ENCODE data around the gene STK32A. TPM values are rescaled to one million over a fixed set of nuclear protein-coding genes. Genes with fewer than 3 reads are reported as not detected.

STK32A gene
- polyA plus RNA-seq, 1 donor (not counting 4 experiments of a cell fraction or from before 2014, with no cell fraction given), result 0.01 TPM

- dilution Hi-C loops (cut with MboI; ENCODE audit: extremely low pct_ligation_motif_present, low sequenced_read_pairs), result no loop called here
- Histone ChIP-seq H3K27ac (ENCODE audit: control insufficient read depth, insufficient read depth, low read length) (no peak overlapping the region), H3K4me2 (ENCODE audit: control insufficient read depth, extremely low read depth, insufficient read depth, low read depth, low read length) (no peak overlapping the region), H3K27me3 (ENCODE audit: control insufficient read depth, extremely low read depth, insufficient read depth, low read length) (no peaks in the 10 kb centered on the region), H3K9me1 (ENCODE audit: control insufficient read depth, extremely low read depth, insufficient read depth, low read length) (no peaks in the 10 kb centered on the region), H4K20me1 (ENCODE audit: control insufficient read depth, extremely low read depth, insufficient read depth, low read length) (no peaks in the 10 kb centered on the region), H3K9ac (ENCODE audit: control insufficient read depth, extremely low read depth, insufficient read depth, low read length) (no peak overlapping the region), H2AFZ (ENCODE audit: control insufficient read depth, low read length) (no peak overlapping the region), H3K4me1 (ENCODE audit: control insufficient read depth, extremely low read depth, insufficient read depth, low read length) (no peaks in the 10 kb centered on the region), H3K79me2 (ENCODE audit: control insufficient read depth, insufficient read depth, low read length) (no peaks in the 10 kb centered on the region), H3K4me3 (ENCODE audit: control insufficient read depth in 2 of 3, extremely low read depth in 1 of 3, insufficient read depth in 2 of 3, low read depth in 1 of 3, low read length in 3 of 3) (no peak overlapping the region), H3K36me3 (ENCODE audit: control insufficient read depth in 2 of 2, extremely low read depth in 1 of 2, insufficient read depth in 2 of 2, low read length in 2 of 2) (no peaks in the 10 kb centered on the region), H3K9me3 (ENCODE audit: control insufficient read depth, low read depth, low read length) (no peaks in the 10 kb centered on the region)
- FAIRE-seq (no peak), DNase-seq (ENCODE audit: low read depth, low spot score) (no peak)
- TF ChIP-seq, protein P1, sequence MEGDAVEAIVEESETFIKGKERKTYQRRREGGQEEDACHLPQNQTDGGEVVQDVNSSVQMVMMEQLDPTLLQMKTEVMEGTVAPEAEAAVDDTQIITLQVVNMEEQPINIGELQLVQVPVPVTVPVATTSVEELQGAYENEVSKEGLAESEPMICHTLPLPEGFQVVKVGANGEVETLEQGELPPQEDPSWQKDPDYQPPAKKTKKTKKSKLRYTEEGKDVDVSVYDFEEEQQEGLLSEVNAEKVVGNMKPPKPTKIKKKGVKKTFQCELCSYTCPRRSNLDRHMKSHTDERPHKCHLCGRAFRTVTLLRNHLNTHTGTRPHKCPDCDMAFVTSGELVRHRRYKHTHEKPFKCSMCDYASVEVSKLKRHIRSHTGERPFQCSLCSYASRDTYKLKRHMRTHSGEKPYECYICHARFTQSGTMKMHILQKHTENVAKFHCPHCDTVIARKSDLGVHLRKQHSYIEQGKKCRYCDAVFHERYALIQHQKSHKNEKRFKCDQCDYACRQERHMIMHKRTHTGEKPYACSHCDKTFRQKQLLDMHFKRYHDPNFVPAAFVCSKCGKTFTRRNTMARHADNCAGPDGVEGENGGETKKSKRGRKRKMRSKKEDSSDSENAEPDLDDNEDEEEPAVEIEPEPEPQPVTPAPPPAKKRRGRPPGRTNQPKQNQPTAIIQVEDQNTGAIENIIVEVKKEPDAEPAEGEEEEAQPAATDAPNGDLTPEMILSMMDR (optimal IDR thresholded peaks at IDR 0.05 in 1 of 3, IDR thresholded peaks at IDR 0.05 in 1 of 3, conservative IDR thresholded peaks at IDR 0.05 in 1 of 3; ENCODE audit: extremely low read depth in 1 of 3, insufficient read depth in 2 of 3, low read length in 3 of 3), result peak in 2 of 3 experiments; percentile 19 to 32
- TF ChIP-seq EZH2 (IDR thresholded peaks at IDR 0.05; ENCODE audit: low read length), result no peak
Observed at GRCh38 chr5:147369742-147370374, 135.0 kb downstream of the STK32A start.

DNA sequence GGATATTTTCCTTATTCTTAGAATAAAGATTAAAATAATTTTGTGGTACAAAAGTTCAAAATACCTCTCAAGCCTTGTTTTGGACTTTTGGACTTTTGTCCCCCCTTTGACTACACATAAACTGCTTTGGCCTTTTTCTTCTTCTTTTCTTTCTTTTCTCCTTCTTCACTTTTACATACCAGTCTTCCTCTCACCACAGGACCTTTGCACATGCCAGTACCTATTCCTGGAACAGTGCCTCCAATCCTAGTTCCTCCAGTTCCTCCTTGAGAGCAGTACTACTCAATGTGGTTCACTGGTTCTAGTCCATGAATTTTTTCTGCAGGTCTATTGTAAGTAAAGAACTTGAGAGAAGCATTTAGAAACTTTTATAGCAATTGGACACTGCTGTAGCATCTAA lies 136.5 kb downstream of the STK32A start:
- H3K36me3 ChIP-seq (ENCODE audit: control insufficient read depth in 2 of 2, extremely low read depth in 1 of 2, insufficient read depth in 2 of 2, low read length in 2 of 2), result no peaks in the 10 kb centered on the region
- H2AFZ ChIP-seq (ENCODE audit: control insufficient read depth, low read length), result no peak overlapping the region
- FAIRE-seq, result no peak
- H3K79me2 ChIP-seq (ENCODE audit: control insufficient read depth, insufficient read depth, low read length), result no peaks in the 10 kb centered on the region
- no peak overlapping the region for H3K4me2 ChIP-seq (ENCODE audit: control insufficient read depth, extremely low read depth, insufficient read depth, low read depth, low read length)
- H3K27ac ChIP-seq (ENCODE audit: control insufficient read depth, insufficient read depth, low read length), result no peak overlapping the region
- no peaks in the 10 kb centered on the region for H4K20me1 ChIP-seq (ENCODE audit: control insufficient read depth, extremely low read depth, insufficient read depth, low read length)
- TF ChIP-seq, protein P1 (optimal IDR thresholded peaks at IDR 0.05 in 1 of 3, IDR thresholded peaks at IDR 0.05 in 1 of 3, conservative IDR thresholded peaks at IDR 0.05 in 1 of 3; ENCODE audit: extremely low read depth in 1 of 3, insufficient read depth in 2 of 3, low read length in 3 of 3), result no peak
- TF ChIP-seq EZH2 (IDR thresholded peaks at IDR 0.05; ENCODE audit: low read length), result no peak
- H3K4me3 ChIP-seq (ENCODE audit: control insufficient read depth in 2 of 3, extremely low read depth in 1 of 3, insufficient read depth in 2 of 3, low read depth in 1 of 3, low read length in 3 of 3), result no peak overlapping the region
- no peaks in the 10 kb centered on the region for H3K27me3 ChIP-seq (ENCODE audit: control insufficient read depth, extremely low read depth, insufficient read depth, low read length)
- DNase-seq (ENCODE audit: low read depth, low spot score), result no peak
- H3K9me1 ChIP-seq (ENCODE audit: control insufficient read depth, extremely low read depth, insufficient read depth, low read length), result no peaks in the 10 kb centered on the region
- H3K9me3 ChIP-seq (ENCODE audit: control insufficient read depth, low read depth, low read length), result no peaks in the 10 kb centered on the region
- H3K9ac ChIP-seq (ENCODE audit: control insufficient read depth, extremely low read depth, insufficient read depth, low read length), result no peak overlapping the region
- H3K4me1 ChIP-seq (ENCODE audit: control insufficient read depth, extremely low read depth, insufficient read depth, low read length), result no peaks in the 10 kb centered on the region
- dilution Hi-C loops (cut with MboI; ENCODE audit: extremely low pct_ligation_motif_present, low sequenced_read_pairs), result no loop called here

Data from keratinocyte (primary cell).